Loucy (cell line): ENCODE data around the gene TMEM127.
"Not testable (repeated sequence)": the region's sequence is repeated elsewhere in the genome, so short reads cannot be mapped to it uniquely, and the experiment has no call there.

ENCODE experiments used
- EZH2phosphoT487 ChIP-seq: fragments of 200-600 bp; IDR thresholded peaks from 2 replicates; pipeline ENCODE4 v1.6.1; 2018; ENCODE audit warnings: antibody characterized with exemption, mild to moderate bottlenecking, moderate library complexity, borderline replicate concordance
- TF ChIP-seq, protein P1 (sequence below): fragments of 200-600 bp; sonication (generic); conservative IDR thresholded peaks from 2 replicates; pipeline ENCODE4 v1.5.1; 2014; ENCODE audit warnings: mild to moderate bottlenecking, antibody characterized with exemption, low read length

DNA sequence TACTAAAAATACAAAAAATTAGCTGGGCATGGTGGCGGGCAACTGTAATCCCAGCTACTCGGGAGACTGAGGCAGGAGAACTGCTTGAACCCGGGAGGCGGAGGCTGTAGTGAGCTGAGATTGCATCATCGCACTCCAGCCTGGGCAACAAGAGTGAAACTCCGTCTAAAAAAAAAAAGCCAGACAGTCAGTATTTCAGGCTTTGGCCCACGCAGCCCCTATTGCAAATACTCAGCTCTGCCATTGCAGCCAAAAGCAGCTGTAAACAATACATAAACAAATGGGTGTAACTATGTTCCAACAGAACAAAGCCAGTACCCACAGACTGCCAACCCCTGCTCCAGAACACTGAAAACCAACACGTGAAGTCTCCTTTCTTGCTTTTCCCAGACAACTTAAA lies 28.5 kb upstream of the TMEM127 start:
- TF ChIP-seq, protein P1, sequence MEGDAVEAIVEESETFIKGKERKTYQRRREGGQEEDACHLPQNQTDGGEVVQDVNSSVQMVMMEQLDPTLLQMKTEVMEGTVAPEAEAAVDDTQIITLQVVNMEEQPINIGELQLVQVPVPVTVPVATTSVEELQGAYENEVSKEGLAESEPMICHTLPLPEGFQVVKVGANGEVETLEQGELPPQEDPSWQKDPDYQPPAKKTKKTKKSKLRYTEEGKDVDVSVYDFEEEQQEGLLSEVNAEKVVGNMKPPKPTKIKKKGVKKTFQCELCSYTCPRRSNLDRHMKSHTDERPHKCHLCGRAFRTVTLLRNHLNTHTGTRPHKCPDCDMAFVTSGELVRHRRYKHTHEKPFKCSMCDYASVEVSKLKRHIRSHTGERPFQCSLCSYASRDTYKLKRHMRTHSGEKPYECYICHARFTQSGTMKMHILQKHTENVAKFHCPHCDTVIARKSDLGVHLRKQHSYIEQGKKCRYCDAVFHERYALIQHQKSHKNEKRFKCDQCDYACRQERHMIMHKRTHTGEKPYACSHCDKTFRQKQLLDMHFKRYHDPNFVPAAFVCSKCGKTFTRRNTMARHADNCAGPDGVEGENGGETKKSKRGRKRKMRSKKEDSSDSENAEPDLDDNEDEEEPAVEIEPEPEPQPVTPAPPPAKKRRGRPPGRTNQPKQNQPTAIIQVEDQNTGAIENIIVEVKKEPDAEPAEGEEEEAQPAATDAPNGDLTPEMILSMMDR, result not testable (repeated sequence)
- TF ChIP-seq EZH2phosphoT487, result not testable (repeated sequence)
